ENCODE results near the gene THADA. TPM values are rescaled to one million over a fixed set of nuclear protein-coding genes. Genes with fewer than 3 reads are reported as not detected.

Gene THADA
- total RNA-seq, 4 donors from 2014 or later, result 35.7 to 49.2 (median 47.4) TPM

DNA sequence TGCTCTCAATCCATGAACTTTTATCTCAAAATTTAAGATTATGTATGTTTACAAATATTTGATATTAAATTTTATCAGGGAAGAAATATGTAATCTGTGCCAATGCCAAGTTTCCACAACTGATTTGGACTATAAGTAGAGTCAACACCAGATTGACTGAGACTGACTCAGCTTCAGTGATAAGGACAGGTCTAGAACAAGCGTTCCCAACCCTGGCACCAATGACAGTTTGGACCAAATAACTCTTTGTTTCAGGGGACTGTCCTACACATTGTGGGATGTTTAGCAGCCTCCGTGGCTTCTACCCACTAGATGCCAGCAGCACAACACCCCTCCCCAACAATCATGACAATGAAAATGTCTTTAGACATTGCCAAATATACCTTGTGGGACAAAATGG, 165.3 kb downstream of the THADA start:
- Histone ChIP-seq H3K4me3 (no peak overlapping the region), H3K36me3 (peaks cover 0 to 17% (median 0%) of the 10 kb centered on the region in 3 donors), H3K27ac (no peak overlapping the region), H3K27me3 (no peaks in the 10 kb centered on the region), H3K4me1 (peaks cover 0 to 16% (median 8%) of the 10 kb centered on the region in 4 donors), H3K9me3 (no peaks in the 10 kb centered on the region)
- 56 to 73% methylated on average over 2 of the region's 2 CpGs for WGBS, 2 donors
- TF ChIP-seq POLR2A (IDR thresholded peaks at IDR 0.05) (no peak), EP300 (IDR thresholded peaks at IDR 0.05) (no peak)
- TF ChIP-seq, protein P1, sequence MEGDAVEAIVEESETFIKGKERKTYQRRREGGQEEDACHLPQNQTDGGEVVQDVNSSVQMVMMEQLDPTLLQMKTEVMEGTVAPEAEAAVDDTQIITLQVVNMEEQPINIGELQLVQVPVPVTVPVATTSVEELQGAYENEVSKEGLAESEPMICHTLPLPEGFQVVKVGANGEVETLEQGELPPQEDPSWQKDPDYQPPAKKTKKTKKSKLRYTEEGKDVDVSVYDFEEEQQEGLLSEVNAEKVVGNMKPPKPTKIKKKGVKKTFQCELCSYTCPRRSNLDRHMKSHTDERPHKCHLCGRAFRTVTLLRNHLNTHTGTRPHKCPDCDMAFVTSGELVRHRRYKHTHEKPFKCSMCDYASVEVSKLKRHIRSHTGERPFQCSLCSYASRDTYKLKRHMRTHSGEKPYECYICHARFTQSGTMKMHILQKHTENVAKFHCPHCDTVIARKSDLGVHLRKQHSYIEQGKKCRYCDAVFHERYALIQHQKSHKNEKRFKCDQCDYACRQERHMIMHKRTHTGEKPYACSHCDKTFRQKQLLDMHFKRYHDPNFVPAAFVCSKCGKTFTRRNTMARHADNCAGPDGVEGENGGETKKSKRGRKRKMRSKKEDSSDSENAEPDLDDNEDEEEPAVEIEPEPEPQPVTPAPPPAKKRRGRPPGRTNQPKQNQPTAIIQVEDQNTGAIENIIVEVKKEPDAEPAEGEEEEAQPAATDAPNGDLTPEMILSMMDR (IDR thresholded peaks at IDR 0.05), result no peak
- DNase-seq (ENCODE audit: low spot score in 2 of 2), result no peak

DNA sequence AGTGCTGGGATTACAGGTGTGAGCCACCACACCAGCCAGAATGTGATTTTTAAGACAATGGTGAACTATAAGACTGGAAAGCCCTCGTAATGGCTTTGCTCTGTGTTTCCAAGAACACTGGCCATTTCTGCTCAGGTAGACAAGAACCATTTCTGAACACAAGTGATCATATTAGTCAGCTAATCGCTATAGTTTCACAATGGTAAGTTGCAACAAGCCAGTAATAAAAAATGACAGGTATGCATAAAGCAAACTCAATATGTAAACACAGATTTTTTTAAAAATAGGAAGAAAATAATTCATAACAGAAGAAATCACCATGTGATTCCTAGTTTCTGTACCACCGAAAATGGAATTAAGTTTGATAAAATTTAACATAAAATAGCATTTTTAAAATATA, 166.5 kb downstream of the THADA start:
- 93 to 100% methylated on average over 3 of the region's 3 CpGs for WGBS, 2 donors
- TF ChIP-seq POLR2A (IDR thresholded peaks at IDR 0.05), result no peak
- TF ChIP-seq, protein P1 (IDR thresholded peaks at IDR 0.05), result no peak
- no peak for TF ChIP-seq EP300 (IDR thresholded peaks at IDR 0.05)
- Histone ChIP-seq H3K9me3 (no peaks in the 10 kb centered on the region), H3K36me3 (peaks cover 0 to 11% (median 0%) of the 10 kb centered on the region in 3 donors), H3K27me3 (no peaks in the 10 kb centered on the region), H3K4me1 (peaks cover 0 to 27% (median 12%) of the 10 kb centered on the region in 4 donors), H3K4me3 (no peak overlapping the region), H3K27ac (no peak overlapping the region)
- no peak for DNase-seq (ENCODE audit: low spot score in 2 of 2)

DNA sequence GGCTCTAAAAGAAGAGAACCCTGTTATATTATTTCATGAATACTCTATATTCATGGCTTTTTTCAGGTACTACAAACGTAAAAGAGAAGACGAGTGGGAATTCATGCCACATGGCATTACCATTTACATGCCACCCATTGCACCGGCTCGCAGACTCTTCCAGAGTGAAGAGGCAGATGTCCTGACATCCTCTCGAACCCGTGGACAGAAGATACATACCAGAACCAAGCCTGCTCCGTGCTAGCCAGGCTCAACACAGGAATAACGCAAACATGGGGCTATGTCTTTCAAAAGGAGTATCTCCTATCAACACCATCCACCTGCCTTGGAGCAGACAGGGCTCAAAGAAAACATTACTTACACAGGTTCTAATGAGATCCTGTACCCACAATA, 168.8 kb downstream of the THADA start:
- peak overlapping the region in 3 of 4 donors; percentile 16 to 49 (median 27) for H3K27ac ChIP-seq
- DNase-seq (ENCODE audit: low spot score in 2 of 2), result no peak
- no peaks in the 10 kb centered on the region for H3K27me3 ChIP-seq
- 92 to 93% methylated on average over 8 of the region's 8 CpGs for WGBS, 2 donors
- TF ChIP-seq, protein P1 (IDR thresholded peaks at IDR 0.05), result no peak
- TF ChIP-seq EP300 (IDR thresholded peaks at IDR 0.05) (no peak), POLR2A (IDR thresholded peaks at IDR 0.05) (no peak)
- no peak overlapping the region for H3K4me3 ChIP-seq
- peaks cover 0 to 11% (median 0%) of the 10 kb centered on the region in 3 donors for H3K36me3 ChIP-seq
- peaks cover 0 to 34% (median 13%) of the 10 kb centered on the region in 4 donors for H3K4me1 ChIP-seq
- H3K9me3 ChIP-seq, result no peaks in the 10 kb centered on the region

DNA sequence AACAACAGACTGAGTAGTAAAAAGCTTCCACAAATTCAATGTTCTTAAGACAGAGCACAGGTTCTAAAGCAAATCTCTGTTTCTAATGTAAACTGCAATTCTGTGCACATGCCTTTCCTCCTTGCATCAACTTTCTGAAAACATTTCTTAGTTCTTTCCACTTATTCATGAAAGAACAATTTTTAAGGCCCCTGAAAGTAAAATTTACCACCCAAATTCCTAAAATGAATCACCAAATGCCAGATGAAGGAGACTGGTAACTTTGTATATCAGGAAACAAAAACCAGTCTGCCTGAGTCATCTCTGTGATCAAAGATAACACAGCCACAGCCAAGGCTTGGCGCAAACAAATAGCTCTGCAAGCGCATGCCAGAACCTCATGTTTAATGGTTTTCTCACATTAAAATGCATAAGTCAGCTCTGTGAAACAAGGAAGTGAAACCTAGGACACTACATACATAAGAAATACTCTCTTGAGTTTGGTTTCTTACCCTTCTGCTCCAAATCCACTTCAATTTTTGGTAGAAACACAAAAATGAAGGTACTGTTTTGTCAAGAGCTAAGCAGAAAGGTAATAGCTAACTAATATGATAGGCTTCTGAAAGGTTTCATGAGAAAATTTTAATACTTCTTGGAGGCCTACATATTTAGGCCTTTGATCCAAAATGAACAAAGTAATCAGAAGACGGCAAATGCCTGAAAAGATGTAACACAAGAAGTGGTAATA, 169.4 kb downstream of the THADA start:
- H3K9me3 ChIP-seq, result no peaks in the 10 kb centered on the region
- H3K27me3 ChIP-seq, result no peaks in the 10 kb centered on the region
- TF ChIP-seq EP300 (IDR thresholded peaks at IDR 0.05), result peak in 1 of 2 donors; percentile 72
- no peak for TF ChIP-seq POLR2A (IDR thresholded peaks at IDR 0.05)
- peaks cover 0 to 11% (median 0%) of the 10 kb centered on the region in 3 donors for H3K36me3 ChIP-seq
- no peak overlapping the region for H3K4me3 ChIP-seq
- H3K27ac ChIP-seq, result peak overlapping the region in 3 of 4 donors; percentile 16 to 49 (median 27)
- WGBS, 2 donors, result 44 to 46% methylated on average over 3 of the region's 3 CpGs
- peak in 1 of 2 donors; percentile 44 for DNase-seq (ENCODE audit: low spot score in 2 of 2)
- H3K4me1 ChIP-seq, result peaks cover 0 to 34% (median 13%) of the 10 kb centered on the region in 4 donors

DNA sequence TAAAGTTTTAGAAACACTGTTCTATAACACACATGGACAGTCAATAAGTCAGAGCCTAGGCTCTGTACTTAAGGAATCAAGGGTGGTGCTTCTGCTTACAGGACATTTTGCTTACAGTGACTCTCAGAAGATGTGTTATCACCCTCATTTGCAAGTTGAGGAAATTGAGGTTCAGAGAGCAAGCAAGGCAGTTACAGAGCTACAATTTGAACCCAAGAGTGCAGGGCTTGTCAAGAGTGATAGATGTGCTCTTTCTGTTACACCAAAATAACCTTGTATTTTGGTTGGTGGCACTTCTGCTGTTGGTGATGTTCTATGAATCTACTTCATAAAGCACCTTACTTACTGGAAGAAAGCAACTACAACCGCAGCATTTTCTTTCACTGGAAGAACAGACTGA, 170.2 kb downstream of the THADA start:
- TF ChIP-seq POLR2A (IDR thresholded peaks at IDR 0.05) (no peak), EP300 (IDR thresholded peaks at IDR 0.05) (no peak)
- TF ChIP-seq, protein P1 (IDR thresholded peaks at IDR 0.05), result no peak
- Histone ChIP-seq H3K36me3 (peaks cover 0 to 11% (median 0%) of the 10 kb centered on the region in 3 donors), H3K27me3 (no peaks in the 10 kb centered on the region), H3K4me1 (peaks cover 0 to 34% (median 17%) of the 10 kb centered on the region in 4 donors), H3K9me3 (no peaks in the 10 kb centered on the region), H3K27ac (peak overlapping the region in 3 of 4 donors; percentile 16 to 49 (median 27)), H3K4me3 (no peak overlapping the region)
- no peak for DNase-seq (ENCODE audit: low spot score in 2 of 2)
- WGBS, 2 donors, result 89 to 91% methylated on average over 1 of the region's 1 CpG
